SK-MEL-5 (cell line): ENCODE data around the gene C1orf50. TPM values are rescaled to one million over a fixed set of nuclear protein-coding genes. Genes with fewer than 3 reads are reported as not detected.
A peak's percentile ranks its signal among the peaks of the same experiment; 100 is the strongest.

Experiments used
- DNase-seq: peaks from one replicate; pipeline ENCODE4 v3.0.0-alpha.2; 2016; ENCODE audit warnings: low read depth, low spot score
- in situ Hi-C: cut with HindIII; loops from 2 replicates; pipeline ENCODE4 v1.10.0; 2016; ENCODE audit warnings: low sequenced_read_pairs, high pct_unique_total_duplicates, low pct_unique_long_range_greater_than_20kb
- total RNA-seq: library from RNA; depleted of rRNA; stranded (reverse); fragments of >200 nt; shearing (Covaris generic); gene quantifications from 2 replicates; pipeline ENCODE4 v1.2.3, GENCODE V29; 2014

The C1orf50 gene
- total RNA-seq, 1 experiment from 2014 or later: 2.5 TPM

- no peak for DNase-seq
- in situ Hi-C loops: no loop called here
These were observed 29.8 kb upstream of the C1orf50 start for GRCh38 chr1:42737257-42737656.

- DNase-seq: no peak
- in situ Hi-C loops: no loop called here
These were observed 28.9 kb upstream of the C1orf50 start for GRCh38 chr1:42737986-42738677.

GRCh38 chr1:42738678-42739226 lies 28.3 kb upstream of the C1orf50 start:
- no peak for DNase-seq

GRCh38 chr1:42739753-42740700 lies 27.0 kb upstream of the C1orf50 start, which contains the start of gene CLDN19:
Gene CLDN19 (minus strand): TSS chr1:42740236. CDS start chr1:42740063, 173 bp downstream.
- no peak for DNase-seq
- in situ Hi-C loops: no loop called here

More at GRCh38 chr1:42738678-42739226, 28.3 kb upstream of the C1orf50 start:
- in situ Hi-C loops: no loop called here

GRCh38 chr1:42740851-42741580 lies 26.0 kb upstream of the C1orf50 start:
- DNase-seq: no peak
- in situ Hi-C loops: no loop called here

- DNase-seq: no peak
- in situ Hi-C loops: no loop called here
These were observed 25.3 kb upstream of the C1orf50 start for GRCh38 chr1:42741706-42742105.

GRCh38 chr1:42742141-42742540 lies 24.9 kb upstream of the C1orf50 start:
- DNase-seq: no peak
- in situ Hi-C loops: no loop called here

GRCh38 chr1:42742617-42743316 lies 24.3 kb upstream of the C1orf50 start:
- no peak for DNase-seq
- in situ Hi-C loops: no loop called here

- in situ Hi-C loops: no loop called here
- no peak for DNase-seq
These were observed 23.5 kb upstream of the C1orf50 start for GRCh38 chr1:42743317-42744147.

GRCh38 chr1:42744148-42744413 lies 23.0 kb upstream of the C1orf50 start:
- in situ Hi-C loops: no loop called here
- DNase-seq: no peak

- in situ Hi-C loops: no loop called here
These were observed 21.2 kb upstream of the C1orf50 start for GRCh38 chr1:42745851-42746250.

GRCh38 chr1:42746436-42747105 lies 20.5 kb upstream of the C1orf50 start:
- in situ Hi-C loops: no loop called here
- DNase-seq: no peak

More at GRCh38 chr1:42745851-42746250, 21.2 kb upstream of the C1orf50 start:
- DNase-seq: no peak

GRCh38 chr1:42747125-42747524 lies 19.9 kb upstream of the C1orf50 start:
- peak; percentile 30 for DNase-seq
- in situ Hi-C loops: no loop called here

- in situ Hi-C loops: no loop called here
- no peak for DNase-seq
These were observed 19.0 kb upstream of the C1orf50 start for GRCh38 chr1:42748021-42748420.

GRCh38 chr1:42748461-42749410 lies 18.3 kb upstream of the C1orf50 start:
- DNase-seq: no peak
- in situ Hi-C loops: no loop called here
